Amniotic stem cell (primary cell): ENCODE measurements around the gene TANK.
"Not testable (repeated sequence)": the region's sequence is repeated elsewhere in the genome, so short reads cannot be mapped to it uniquely, and the experiment has no call there.

Experiments
- DNase-seq: peaks from one replicate; lab custom pipeline; 2025; lab: John Stamatoyannopoulos, UW

TANK gene

DNA sequence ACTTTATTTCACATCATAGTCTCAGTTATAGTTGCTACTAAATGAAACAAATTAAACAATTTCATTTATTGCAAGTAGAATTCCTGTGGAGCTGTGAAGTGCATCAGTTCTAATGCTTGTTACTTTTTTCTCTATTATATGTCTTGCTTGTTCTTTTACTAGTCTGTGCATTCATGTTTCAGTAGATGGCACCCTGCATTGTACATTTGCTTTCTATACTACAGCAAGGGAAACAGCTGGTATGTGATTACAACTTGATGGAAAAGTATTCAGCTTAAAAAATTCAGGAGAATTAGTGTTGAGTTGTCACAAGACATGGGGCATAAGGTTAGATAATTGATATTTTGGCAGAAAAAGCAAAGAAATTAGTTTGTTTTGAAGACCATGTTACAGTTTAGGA, 72.3 kb downstream of the TANK start:
- DNase-seq, result no peak

DNA sequence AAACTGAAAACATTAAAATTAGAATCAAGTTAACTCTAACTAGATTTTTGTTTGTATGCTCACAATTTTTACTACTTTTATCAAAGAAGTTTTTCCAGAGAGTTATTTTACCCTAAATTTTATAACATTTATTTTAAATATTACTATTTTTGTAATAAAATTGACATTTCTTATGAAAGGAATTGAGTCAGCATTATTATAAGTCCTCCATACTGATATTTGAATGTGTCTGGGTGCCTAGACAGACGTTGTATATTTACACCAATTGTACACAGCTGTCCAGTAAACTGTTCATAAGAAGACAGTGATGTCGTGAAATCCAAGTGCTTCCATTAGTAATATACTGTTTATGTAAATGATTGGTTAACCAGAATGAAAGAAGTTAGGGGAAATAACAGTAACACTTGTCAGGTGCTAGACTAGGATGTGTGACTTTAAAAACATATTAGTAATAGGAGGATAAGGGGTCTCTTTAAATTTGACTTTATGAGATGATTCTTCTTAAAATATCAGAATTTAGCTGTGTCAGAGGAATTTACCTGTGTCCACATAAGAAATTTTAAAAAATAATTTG, 73.7 kb downstream of the TANK start:
- no peak for DNase-seq

DNA sequence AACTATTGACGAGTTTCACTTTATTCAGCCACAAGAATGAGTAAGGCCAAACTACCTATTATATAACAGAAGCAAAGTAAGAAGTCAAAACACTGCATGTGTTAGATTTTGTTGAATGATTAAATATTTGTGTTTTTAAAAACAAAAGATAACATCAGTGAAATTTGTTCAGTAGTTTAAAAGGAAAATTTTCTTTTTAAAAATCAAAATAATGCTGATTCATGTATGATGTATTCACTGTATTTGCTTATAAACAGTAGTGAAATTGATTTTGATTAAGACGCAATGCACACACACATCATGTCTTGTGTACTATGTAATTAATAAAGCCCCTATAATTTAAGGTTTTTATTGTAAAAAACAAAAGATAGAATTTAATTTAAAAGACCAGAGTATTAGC, 74.4 kb downstream of the TANK start:
- DNase-seq, result no peak

DNA sequence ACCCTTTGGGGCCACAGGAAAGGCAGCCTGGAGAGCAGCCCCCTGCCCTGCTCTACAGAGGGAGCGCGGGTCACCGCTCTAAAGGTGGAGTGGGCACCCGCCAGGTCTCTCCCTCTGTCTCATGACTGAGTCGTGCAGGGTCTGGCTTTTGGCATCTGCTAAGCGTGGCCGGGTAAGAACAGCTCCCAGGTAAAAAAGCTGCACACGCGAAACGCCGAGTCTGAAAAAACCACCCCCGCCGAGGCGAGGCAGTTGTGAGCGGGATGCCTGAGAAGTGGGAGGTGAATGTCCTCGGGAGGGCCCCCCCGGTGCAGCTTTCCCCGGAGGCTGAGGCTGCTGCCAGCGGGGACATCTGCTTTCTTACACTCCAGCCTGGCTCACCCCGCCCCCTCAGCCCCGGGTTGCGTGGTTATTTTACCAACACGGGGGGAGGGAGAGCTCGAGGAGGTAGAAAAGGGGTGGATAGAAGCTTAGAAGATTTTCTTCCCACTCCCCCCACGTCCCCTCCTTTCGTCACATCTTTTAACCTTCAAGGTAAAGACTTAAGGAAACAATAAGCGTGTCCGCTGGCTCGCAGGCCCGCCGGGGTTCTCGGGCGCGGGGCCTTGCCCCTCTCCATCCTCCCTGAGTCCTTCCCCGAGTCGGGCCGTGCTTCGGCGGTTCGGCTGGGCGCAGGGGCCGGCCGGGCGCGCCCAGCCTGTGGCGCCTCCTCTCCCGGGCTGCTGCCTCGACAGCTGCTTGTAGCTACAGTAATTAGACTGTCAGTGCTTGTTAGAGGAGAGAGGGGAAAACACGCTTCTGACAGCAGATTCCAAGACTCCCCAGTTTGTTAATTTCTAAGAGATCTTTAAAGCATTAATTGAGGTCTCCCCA, 77.4 kb downstream of the TANK start:
- DNase-seq, result peak; percentile 4

DNA sequence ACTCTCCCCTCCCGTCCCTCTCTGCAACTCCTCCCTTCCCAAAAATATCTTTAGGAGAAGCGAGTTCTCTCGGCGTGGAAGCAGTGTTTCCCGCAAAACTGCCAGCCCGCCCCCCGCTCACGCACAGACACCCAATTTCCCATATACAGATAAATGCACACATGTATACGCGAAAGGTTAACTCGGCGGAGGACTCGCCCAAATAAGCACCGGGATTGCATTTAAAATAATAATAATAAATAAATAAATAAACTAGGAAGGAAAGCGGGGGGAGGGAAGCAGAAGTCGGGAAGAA, 78.0 kb downstream of the TANK start:
- DNase-seq, result no peak

DNA sequence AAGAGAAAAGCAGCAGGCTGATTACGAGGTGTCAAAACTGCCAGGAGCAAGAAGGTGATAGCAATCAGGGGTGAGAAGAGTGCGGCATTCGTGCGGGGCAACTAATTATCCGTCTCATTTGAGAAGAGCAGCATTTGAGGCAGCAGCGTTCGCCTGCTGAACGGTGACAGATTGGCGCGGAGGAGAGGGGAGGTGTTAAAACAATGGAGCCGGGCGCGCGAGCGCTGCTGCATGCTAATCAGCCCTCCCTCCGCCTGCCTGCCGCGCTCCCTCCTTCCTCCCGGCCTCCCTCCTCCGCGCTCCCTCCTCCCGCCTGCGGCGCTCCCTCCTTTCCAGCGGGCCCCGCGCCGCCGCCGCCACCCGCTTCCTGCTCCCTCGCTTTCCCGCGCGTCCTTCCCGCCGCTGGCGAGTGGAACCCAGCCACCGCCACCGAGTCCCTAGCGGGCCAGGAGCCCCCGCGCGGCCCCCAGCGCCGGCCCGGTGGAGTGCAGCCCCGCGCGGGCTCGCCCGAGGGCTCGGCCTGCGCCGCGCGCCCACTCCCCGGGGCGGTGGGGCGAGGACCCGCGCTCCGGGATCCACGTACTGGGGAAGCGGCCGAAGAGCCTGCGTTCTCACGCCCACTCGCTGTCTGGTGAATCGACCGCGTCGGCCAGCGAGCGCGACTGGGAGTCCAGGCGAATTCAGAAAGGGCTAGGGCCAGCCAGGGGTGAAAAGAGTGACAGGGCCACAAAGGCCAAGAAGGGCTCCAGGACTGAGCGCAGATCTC, 78.5 kb downstream of the TANK start:
- DNase-seq, result peak; percentile 2

DNA sequence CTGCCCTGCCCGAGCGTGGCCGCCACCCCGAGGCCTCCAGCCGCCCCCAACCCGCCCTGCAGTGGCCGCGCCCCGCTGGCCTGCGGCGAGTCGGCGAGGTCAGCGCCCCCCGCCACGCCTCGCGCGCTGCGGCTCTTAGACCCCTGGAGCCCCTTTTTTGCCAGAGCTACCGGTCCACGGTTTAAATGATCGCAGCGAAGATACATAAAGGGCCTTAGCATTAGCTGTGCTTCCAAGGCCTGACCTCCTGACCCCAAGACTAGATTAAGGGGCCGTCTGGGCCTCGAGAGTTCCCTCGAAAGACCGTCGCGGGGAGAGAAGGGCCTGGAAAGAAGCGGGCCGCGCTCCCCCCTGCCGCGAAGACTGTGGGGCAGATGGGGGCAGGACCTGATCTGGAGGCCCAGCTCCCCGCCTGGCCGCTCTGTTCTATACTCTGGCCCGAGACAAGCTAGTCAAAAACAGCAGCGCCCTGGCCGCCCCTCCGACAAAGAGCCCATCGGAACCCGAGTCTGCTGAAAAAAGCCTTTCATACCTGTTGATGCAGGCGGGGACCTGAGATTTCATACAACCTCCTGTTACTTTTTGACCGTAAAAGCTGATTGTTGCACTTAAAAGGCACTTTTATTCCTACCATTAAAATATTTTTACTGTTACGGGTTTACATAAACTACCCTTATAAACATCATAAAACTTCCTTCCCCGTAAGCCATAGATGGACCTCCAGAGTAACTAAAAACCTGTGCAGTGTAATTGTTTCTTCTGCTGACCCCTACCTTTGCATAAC, 79.3 kb downstream of the TANK start:
- no peak for DNase-seq

DNA sequence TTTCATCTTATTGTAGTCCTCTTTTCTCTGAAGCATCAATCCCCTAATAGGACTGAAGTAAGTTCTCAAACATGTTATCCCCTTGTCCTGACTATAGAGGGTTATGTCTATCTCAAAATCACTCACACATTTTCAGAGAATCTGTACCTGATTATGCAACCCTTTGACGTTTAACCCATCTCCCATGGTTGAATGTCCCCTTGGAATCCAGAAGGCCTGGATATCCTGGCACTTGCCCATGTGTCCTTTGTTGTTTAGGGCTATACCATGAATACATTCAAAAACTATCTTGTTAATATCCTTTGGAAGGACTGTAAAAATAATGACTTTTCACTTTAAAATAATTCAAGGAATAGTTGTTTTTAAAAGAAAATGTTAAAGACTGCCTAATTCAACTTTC, 81.7 kb downstream of the TANK start:
- DNase-seq, result no peak

DNA sequence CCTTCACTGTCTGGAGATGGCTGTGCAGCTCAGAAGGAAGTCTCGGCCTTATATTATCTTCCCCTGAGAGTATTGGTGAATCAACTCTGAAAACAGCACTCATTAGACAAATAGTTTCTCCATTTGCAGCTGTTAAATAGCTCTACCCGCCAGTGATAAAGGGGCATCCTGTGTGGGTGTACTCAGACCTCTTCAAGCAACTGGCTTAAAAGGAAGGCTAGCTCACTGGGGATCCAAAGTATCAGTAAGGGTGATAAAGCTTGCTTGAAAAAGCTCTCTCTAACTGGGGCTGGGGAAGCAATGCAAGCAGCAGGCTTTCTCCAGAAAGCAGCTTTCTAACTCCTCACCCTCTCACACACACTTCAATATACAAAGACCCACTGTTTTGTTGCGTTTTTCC, 83.1 kb downstream of the TANK start:
- no peak for DNase-seq

DNA sequence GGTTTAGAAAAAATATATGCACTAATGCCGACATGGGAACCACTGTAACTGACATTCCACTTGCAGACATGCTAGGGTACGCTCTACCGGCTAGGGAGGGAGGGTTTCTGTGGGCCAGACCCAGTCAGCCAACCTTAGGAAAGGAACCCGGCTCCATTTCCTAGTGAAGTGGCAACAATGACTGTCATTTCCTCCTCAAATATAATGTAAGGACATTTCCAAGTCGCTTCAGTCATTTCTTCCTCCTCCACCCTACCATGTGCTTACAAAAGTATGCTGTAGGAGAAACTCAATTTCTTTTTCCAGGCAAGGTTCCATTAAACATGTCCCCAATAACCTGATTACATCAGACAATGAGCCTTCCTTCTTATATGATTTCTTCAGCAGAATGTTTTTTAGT, 83.7 kb downstream of the TANK start:
- DNase-seq, result no peak

DNA sequence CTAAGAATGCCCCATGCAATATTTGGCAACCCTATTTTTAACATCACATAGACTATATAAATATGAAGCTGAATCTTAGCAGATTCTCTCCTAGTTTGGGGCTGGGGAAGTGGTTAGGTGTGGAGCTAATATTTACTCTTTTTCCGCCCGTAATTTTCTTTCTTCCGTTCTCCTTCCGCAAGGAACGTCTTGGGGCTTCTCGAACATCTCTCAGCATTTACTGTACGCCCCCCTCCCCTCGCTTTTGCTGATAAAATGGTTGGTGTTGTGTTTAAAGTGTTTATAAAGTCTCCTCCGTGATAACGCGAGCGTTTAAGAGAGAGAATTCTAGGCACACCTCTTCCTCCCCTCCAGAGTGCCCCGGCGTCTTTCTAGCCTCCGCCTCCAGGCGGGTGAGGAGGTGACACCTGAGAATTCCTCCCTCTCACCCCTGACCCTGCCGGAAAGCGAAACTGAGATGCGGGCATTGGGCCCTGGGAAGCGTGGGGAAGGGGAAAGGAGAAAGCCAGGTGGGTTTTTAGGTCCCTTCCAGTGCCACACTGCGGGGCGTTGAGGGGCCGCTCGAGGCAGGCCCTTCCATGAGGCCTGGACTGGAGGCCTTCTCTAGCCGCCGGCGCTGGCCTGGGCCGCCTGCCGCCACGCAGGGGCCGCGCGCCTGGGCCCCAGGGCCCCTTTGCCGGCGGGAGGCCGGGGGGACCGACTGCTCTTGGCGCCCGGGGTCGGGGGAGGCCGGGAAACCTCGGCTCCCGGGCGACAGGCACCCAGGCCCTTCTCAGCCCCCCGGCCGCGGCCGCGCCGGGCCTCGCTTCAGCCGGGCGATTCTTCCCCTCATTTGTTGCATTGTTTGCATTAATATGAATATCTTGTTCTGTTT, 84.4 kb downstream of the TANK start:
- not testable (repeated sequence) for DNase-seq

DNA sequence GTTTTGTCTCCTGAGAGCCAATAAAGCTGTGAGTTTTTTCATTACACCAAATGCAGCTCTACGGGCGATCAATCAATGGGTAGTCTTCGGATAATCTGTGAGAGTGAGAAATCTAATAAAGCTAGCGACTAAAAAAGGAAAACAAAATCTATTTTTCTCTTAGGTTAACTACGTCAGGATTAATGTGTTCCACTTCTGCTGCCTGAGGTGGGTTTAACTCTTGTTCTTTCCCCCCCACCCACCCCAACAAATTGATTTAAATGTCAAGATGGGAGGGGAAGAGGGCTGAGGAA, 85.0 kb downstream of the TANK start:
- DNase-seq, result no peak

DNA sequence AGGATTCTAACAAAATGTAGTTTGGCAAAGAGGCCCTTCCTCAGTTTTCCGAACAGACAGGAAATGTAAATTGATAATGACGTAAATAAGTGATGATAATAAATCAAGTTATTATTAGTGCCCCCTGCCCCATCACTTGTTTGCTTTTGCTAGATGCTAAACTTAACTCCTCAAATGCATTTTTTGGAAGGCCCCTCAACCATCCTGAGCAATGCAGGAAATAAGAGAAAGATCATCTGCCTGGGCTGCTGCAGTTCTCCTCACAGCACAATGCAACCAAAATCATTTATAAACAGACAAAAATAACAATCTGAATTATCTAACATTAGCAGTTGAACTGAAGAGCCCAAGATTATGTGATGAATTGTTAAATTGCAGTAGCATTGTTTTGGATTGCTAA, 85.4 kb downstream of the TANK start:
- no peak for DNase-seq

DNA sequence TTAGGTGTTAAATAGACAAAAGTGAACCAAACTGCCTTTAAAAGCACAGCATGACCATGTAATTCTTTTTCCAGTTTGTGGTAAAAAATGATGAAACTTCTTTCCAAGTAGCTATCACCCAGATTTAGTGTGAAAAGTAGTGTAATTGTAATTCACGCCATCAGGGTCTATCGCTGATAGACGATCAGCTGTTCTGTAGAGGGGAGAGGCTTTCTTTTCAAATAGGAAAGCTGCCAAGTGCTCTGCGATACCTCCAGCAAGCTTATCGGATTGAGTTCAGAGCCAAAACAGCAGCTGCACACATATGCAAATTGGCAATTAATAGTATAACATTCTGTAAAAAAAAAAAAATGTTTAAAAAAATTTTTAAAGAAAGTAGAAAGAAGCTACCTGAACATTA, 86.1 kb downstream of the TANK start:
- no peak for DNase-seq

DNA sequence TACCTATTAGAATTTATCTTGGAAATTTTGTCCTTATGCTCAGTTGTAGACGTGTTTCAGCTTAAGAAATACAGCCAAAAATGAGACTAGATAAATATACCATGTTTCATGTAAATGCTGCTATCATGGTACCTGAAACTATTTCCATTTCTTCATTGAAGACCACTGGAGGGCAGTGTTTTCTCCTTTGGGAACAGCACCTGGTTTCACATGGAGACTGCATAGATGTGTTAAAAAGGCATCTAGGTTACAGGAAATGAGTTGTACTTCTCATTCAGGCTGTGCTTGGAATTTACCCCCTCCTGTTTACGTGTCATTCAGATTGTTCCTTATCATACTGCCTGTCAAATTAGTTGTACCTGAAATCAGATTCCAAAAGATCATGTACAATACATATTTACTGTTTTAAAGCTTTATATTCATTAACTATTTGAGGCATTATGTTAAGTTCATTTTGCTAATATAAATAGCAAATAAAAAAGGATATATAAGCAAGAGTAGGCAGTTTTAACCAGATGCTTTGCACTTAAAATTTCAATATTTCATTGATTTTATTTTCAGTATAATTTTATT, 90.7 kb downstream of the TANK start:
- peak; percentile 21 for DNase-seq

DNA sequence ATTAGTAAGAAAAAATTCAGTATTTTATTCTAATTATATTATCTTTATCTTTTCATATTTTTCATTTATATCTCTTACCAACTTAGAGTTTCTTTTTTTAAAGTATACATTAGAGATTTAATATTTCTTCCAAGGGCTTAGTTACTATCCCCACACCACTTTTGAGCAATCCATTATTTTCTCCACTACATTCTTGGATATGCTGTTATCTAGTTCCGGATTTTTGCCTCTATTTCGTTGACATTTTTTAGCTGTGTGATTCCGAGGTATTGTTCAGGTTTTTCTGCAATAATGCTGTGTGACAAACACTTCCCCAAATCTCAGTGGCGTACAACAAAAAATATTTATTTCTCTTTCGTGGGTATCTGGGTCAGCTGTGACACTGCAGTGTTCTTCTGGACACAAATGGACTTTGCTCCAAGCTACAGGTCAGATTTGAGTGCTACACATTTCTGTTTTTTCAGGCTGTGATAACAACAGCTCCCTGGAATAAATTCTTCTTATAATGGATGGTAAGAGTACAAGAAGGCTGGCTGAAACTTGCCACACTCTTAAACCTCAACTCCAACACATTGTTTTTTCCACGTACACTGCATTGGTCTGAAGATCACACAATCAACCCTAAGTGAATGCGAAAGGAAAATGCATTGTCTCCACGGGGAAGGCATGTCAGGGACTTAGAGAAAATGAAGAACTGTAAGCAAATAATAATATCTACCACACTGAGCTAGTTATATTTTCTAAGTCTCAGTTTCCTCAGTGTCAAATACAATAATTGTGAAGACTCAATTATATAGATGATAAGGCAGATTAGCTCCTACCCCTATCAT, 97.1 kb downstream of the TANK start:
- no peak for DNase-seq

DNA sequence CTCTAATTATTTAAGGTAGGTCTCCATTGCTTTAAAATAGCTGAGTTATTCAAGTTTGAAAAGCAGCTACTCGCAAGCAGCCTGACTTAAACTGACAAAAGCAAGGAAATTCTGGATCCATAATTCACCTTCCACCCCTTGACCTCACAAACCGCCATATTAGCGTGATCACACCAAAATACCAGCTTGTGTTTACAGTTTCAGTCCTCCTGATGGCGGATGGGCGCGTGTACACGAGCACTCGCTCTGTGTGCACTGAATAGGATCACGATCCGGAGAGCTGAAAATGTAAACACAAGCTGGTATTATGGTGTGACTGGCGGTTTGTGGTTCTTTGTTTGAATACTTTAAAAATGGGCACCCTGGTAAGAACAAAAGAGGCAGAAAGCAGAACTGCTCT, 105.6 kb downstream of the TANK start:
- DNase-seq, result no peak

DNA sequence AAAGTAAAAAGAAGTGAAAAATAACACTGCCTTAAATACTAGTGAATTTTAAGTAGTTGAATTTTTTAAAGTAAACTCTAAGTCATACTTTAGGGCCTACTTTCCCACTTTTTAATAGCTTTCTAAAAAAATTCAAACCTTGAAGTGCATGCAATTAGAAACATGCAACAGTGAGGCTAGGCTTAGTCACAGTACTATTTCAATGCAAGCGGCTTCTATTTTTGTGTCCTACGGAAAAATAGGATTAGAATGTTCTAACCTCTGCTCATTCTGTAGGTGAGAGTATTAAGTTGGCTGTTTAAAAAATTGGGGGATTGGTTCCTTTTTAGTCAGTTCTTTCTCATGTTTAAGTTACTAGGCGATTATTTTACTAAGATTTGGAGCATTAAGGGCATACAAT, 108.9 kb downstream of the TANK start:
- no peak for DNase-seq

DNA sequence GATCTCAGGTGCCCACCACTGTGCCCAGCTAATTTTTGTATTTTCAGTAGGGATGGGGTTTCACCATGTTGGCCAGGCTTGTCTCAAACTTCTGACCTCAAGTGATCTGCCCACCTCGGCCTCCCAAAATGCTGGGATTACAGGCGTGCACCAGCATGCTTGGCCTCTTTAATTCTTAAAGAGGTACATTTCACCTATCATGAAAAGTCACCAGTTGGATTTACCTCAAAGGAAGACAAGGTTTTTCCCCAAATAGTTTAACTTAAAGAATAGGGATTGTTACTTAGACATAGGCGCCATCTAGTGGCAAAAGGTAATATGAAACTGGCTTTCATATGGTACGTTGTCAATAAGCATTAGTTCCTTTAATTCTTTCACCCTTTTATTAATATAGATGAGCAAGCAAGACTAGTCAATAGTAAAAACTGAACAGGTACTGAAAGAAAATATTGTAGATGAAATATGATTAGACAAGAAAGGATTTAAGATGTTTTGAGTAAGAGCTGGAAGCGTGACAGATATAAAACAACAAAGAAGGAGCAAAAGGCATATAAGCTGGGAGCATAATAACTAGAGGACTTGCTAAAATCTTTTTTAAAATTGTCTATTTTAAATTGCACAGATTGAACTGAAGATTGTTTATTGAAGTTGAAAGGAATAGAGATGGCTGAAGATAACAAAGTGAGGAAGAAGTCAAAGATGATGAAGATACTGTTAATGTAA, 113.0 kb downstream of the TANK start:
- peak; percentile 44 for DNase-seq
